Esophagus muscularis mucosa (tissue), 4 donors: Measurements from ENCODE around the gene CELF2. TPM values are rescaled to one million over a fixed set of nuclear protein-coding genes. Genes with fewer than 3 reads are reported as not detected.

ENCODE experiments used
- DNase-seq: peaks from one replicate; pipeline ENCODE4 v3.0.0-alpha.2; 2017; ENCODE audit errors: extremely low spot score
- H3K27ac ChIP-seq, 4 donors: fragments of 200-600 bp; sonication (generic); replicated peaks in 1 of 4; 1 replicate in 3 of 4; 2 replicates in 1 of 4; pipeline ENCODE4 v1.5.1; 2016 to 2019; ENCODE audit warnings: mild to moderate bottlenecking in 1 of 4
- H3K27me3 ChIP-seq, 4 donors: fragments of 200-600 bp; sonication (generic); one replicate each; pipeline versions ENCODE4 v1.5.1 to v1.6.0; 2016 to 2019
- H3K36me3 ChIP-seq, 4 donors: fragments of 200-600 bp; sonication (generic); one replicate each; pipeline ENCODE4 v1.5.1; 2016 to 2019
- H3K4me1 ChIP-seq, 4 donors: fragments of 200-600 bp; sonication (generic); one replicate each; pipeline ENCODE4 v1.5.1; 2016 to 2019
- H3K4me3 ChIP-seq, 4 donors: fragments of 200-600 bp; sonication (generic); 1 replicate in 2 of 4; 2 replicates in 2 of 4; pipeline ENCODE4 v1.5.1; 2016 to 2019; ENCODE audit warnings: mild to moderate bottlenecking in 4 of 4, moderate library complexity in 1 of 4
- H3K9me3 ChIP-seq, 4 donors: fragments of 200-600 bp; sonication (generic); 1 replicate in 3 of 4; 2 replicates in 1 of 4; pipeline ENCODE4 v1.5.1; 2016 to 2019
- EP300 ChIP-seq: sonication (generic); formaldehyde crosslinking; IDR thresholded peaks from one replicate; pipeline ENCODE4 v1.6.1; 2017; ENCODE audit warnings: antibody characterized with exemption
- POLR2A ChIP-seq: fragments of 450-650 bp; IDR thresholded peaks from one replicate; pipeline ENCODE4 v1.6.1; 2017; ENCODE audit warnings: antibody characterized with exemption, moderate library complexity, mild to moderate bottlenecking, low read depth
- POLR2AphosphoS5 ChIP-seq, 2 donors: sonication (generic); formaldehyde crosslinking; IDR thresholded peaks; one replicate each; pipeline ENCODE4 v1.6.1; 2017; ENCODE audit warnings: antibody characterized with exemption in 2 of 2
- WGBS: methylation state at CpG from one replicate; pipeline ENCODE4 v1.1.5; 2018; 5-methylcytosine and 5-hydroxymethylcytosine counted together
- intact Hi-C: fragments of 100-400 bp; cut with DNase I; formaldehyde crosslinking; loops from one replicate; pipeline ENCODE4 v1.15.1; 2023
- total RNA-seq, 4 donors: library from RNA; depleted of rRNA; stranded (reverse); fragments of >200 nt; gene quantifications; one replicate each; pipeline versions ENCODE4 v1.1.0 to v1.2.1, GENCODE V29; 2016
- TF ChIP-seq, protein P1 (sequence below), 3 experiments: fragments of 200-600 bp in 2 of 3; fragments of 450-650 bp in 1 of 3; sonication (generic) in 2 of 3; IDR thresholded peaks; one replicate each; pipeline ENCODE4 v1.5.1; 2017 to 2019; ENCODE audit warnings: antibody characterized with exemption in 3 of 3, mild to moderate bottlenecking in 2 of 3, moderate library complexity in 1 of 3

CELF2 gene
- total RNA-seq, 4 donors from 2014 or later, result 81.8 to 128 (median 104) TPM

DNA sequence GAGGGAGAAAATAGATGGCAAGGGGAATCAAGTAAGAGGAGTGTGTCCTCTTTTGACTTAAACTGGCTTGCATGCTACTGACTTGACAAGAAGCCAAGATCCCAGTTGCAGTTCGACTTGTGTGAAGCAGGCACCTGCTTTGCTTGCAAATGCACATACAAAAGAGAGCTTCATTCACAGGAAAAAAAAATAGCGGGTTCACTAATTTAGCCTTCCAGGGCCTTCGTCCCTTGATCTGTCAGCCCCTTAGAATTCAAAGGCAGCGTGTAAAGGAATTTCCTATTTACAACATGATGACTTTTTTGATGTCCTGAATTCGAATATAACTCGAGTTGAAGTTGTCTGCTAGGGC, 192.1 kb downstream of the CELF2 start:
- WGBS, result 53% methylated on average over 6 of the region's 6 CpGs
- DNase-seq, result no peak
- Histone ChIP-seq H3K4me3 (no peak overlapping the region), H3K9me3 (no peaks in the 10 kb centered on the region), H3K27me3 (no peaks in the 10 kb centered on the region), H3K27ac (no peak overlapping the region), H3K36me3 (peaks cover 0 to 22% (median 2%) of the 10 kb centered on the region in 4 donors), H3K4me1 (peaks cover 43 to 69% (median 46%) of the 10 kb centered on the region in 4 donors)
- TF ChIP-seq POLR2A (no peak), EP300 (no peak), POLR2AphosphoS5 (IDR thresholded peaks at IDR 0.05) (no peak)
- TF ChIP-seq, protein P1, sequence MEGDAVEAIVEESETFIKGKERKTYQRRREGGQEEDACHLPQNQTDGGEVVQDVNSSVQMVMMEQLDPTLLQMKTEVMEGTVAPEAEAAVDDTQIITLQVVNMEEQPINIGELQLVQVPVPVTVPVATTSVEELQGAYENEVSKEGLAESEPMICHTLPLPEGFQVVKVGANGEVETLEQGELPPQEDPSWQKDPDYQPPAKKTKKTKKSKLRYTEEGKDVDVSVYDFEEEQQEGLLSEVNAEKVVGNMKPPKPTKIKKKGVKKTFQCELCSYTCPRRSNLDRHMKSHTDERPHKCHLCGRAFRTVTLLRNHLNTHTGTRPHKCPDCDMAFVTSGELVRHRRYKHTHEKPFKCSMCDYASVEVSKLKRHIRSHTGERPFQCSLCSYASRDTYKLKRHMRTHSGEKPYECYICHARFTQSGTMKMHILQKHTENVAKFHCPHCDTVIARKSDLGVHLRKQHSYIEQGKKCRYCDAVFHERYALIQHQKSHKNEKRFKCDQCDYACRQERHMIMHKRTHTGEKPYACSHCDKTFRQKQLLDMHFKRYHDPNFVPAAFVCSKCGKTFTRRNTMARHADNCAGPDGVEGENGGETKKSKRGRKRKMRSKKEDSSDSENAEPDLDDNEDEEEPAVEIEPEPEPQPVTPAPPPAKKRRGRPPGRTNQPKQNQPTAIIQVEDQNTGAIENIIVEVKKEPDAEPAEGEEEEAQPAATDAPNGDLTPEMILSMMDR (IDR thresholded peaks at IDR 0.05), result no peak
- intact Hi-C loops, result no loop called here

DNA sequence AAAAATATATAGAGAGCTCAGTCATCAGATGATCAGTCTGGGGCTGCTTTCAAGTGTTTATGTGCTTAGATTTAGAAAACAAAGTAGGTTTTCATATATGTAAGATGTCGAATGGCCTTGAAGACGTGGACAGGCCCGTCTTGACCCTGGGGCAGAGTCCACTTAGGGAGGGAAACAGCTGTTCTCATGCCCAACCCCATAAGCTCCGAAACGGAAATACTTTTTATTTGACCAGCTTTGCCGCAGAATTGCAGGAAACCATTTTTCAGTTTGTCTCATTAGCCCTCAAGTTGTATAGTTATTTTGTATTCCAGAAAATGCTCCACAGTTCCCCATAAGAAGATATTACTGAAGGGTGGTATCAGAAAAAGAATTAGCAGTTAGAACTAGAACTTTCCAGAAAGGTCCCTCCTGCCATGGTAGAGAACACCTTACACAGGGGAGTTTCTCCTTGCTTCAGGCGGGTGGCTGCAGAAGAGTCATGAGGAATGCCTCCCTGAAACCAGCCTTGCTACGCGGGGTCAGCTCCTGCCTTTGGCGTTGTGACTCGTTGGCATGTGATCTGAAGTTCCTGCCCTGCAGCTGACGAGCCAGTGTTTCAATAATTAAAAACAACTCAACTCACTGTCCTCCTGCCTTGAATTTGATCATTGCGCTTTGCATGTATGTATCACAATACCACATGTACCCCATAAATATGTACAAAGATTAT, 192.7 kb downstream of the CELF2 start:
- WGBS, result 67% methylated on average over 13 of the region's 13 CpGs
- Histone ChIP-seq H3K4me1 (peaks cover 41 to 71% (median 49%) of the 10 kb centered on the region in 4 donors), H3K9me3 (no peaks in the 10 kb centered on the region), H3K36me3 (peaks cover 0 to 17% (median 2%) of the 10 kb centered on the region in 4 donors), H3K27me3 (no peaks in the 10 kb centered on the region), H3K27ac (peak overlapping the region in 1 of 4 donors; percentile 5), H3K4me3 (no peak overlapping the region)
- intact Hi-C loops, result no loop called here
- TF ChIP-seq POLR2AphosphoS5 (IDR thresholded peaks at IDR 0.05) (peak in 1 of 2 donors; percentile 9), POLR2A (no peak)
- DNase-seq, result no peak

DNA sequence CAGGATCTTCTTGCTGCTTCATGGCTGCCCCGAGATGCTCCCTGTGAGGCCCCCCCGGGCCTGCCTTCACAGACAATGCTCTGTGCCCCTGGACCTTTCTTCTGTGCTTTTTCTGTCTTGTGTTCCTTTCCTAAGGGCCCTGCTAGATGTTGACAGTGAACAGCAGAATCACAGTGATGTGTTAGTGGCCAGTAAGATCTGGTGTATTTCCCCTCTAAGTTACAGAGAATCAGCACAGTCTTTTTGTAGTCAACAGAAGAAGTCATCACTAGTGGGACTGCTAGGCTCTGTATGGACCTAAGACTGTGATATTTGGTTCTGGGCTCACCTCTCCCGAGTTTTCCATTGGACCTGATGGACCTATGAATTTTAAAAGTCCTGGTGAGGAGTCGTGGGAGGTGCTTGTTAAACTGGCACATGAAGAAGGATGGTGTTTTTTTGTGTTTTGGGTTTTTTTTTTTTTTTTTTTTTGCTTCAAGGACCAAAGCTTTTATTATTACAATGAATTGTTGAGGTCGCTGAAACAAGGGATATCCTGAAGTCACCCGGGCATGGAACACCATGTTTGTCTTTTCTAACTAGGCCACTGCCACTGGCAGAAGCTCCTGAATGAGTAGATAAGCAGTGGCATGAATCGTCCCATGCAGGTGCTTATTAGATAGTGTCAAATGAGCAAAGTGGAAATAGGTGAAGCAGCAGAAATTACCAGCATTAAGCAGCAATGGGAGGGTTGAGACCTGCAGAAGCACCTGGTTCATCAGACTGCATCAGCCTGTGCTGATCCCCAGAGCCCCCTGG, 194.8 kb downstream of the CELF2 start:
- DNase-seq, result no peak
- no peak overlapping the region for H3K4me3 ChIP-seq
- no peaks in the 10 kb centered on the region for H3K9me3 ChIP-seq
- H3K4me1 ChIP-seq, result peaks cover 43 to 71% (median 54%) of the 10 kb centered on the region in 4 donors
- intact Hi-C loops, result no loop called here
- TF ChIP-seq POLR2A (no peak), EP300 (no peak)
- 79% methylated on average over 7 of the region's 7 CpGs for WGBS
- H3K27me3 ChIP-seq, result no peaks in the 10 kb centered on the region
- no peak overlapping the region for H3K27ac ChIP-seq
- peaks cover 2 to 11% (median 5%) of the 10 kb centered on the region in 4 donors for H3K36me3 ChIP-seq

DNA sequence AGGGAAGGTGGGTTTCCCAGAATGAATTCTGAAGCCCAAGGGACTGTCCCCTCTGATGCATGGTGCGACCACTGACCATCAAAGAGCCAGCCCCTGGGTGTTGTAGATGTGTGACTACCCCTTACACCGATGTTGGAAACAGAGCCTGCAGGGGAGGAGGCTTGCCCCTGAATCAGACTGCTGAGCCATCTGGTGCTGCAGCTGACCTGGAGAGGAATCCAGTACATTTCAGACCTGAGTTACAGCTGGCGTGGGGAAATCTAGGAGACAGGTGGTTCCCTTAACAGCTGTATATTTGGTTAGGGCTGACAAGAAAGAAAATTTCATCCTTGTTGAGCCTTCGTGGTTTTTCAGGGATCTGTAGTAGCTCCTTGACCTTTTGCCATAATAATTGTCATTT, 195.5 kb downstream of the CELF2 start:
- no peak for DNase-seq
- no peak overlapping the region for H3K4me3 ChIP-seq
- no peaks in the 10 kb centered on the region for H3K9me3 ChIP-seq
- H3K36me3 ChIP-seq, result peaks cover 3 to 17% (median 6%) of the 10 kb centered on the region in 4 donors
- H3K27ac ChIP-seq, result no peak overlapping the region
- peaks cover 43 to 66% (median 53%) of the 10 kb centered on the region in 4 donors for H3K4me1 ChIP-seq
- WGBS, result 59% methylated on average over 4 of the region's 4 CpGs
- intact Hi-C loops, result no loop called here
- no peak for TF ChIP-seq EP300
- TF ChIP-seq POLR2A, result no peak
- TF ChIP-seq, protein P1 (IDR thresholded peaks at IDR 0.05), result no peak
- TF ChIP-seq POLR2AphosphoS5 (IDR thresholded peaks at IDR 0.05), result no peak
- H3K27me3 ChIP-seq, result no peaks in the 10 kb centered on the region

DNA sequence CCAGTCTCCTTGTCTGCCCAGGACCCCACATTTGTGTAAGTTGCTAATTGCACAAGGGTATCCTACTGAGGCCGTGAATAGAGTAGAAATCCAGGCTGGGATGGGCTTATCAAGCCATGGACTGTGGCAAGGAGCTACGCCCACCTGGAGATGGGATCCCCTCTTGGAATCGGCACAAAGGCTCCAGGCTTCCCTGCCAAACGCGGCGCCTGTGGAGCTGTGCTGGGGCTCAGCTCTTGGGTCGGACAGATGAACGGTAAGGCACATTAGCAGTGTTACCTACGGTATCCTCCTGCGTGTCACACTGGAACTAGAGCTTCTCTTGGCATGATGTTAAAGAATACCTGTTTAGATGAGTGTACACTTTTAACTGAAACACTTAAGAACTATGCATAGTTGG, 196.7 kb downstream of the CELF2 start:
- Histone ChIP-seq H3K9me3 (no peaks in the 10 kb centered on the region), H3K27me3 (no peaks in the 10 kb centered on the region), H3K4me3 (no peak overlapping the region), H3K36me3 (peaks cover 3 to 17% (median 9%) of the 10 kb centered on the region in 4 donors), H3K4me1 (peaks cover 35 to 58% (median 47%) of the 10 kb centered on the region in 4 donors), H3K27ac (no peak overlapping the region)
- no peak for DNase-seq
- TF ChIP-seq EP300, result no peak
- TF ChIP-seq, protein P1 (IDR thresholded peaks at IDR 0.05), result no peak
- TF ChIP-seq POLR2AphosphoS5 (IDR thresholded peaks at IDR 0.05), result no peak
- no peak for TF ChIP-seq POLR2A
- 99% methylated on average over 8 of the region's 10 CpGs for WGBS
- intact Hi-C loops, result no loop called here
